Measurements from ENCODE around the gene NUDT17. TPM values are rescaled to one million over a fixed set of nuclear protein-coding genes. Genes with fewer than 3 reads are reported as not detected.
A peak's percentile ranks its signal among the peaks of the same experiment; 100 is the strongest.

NUDT17 gene
- total and polyA plus RNA-seq, 9 of the 15 experiments (the other 6 are each of a cell fraction or from before 2014, with no cell fraction given), result 2.1 to 10.0 (median 6.1) TPM

DNA sequence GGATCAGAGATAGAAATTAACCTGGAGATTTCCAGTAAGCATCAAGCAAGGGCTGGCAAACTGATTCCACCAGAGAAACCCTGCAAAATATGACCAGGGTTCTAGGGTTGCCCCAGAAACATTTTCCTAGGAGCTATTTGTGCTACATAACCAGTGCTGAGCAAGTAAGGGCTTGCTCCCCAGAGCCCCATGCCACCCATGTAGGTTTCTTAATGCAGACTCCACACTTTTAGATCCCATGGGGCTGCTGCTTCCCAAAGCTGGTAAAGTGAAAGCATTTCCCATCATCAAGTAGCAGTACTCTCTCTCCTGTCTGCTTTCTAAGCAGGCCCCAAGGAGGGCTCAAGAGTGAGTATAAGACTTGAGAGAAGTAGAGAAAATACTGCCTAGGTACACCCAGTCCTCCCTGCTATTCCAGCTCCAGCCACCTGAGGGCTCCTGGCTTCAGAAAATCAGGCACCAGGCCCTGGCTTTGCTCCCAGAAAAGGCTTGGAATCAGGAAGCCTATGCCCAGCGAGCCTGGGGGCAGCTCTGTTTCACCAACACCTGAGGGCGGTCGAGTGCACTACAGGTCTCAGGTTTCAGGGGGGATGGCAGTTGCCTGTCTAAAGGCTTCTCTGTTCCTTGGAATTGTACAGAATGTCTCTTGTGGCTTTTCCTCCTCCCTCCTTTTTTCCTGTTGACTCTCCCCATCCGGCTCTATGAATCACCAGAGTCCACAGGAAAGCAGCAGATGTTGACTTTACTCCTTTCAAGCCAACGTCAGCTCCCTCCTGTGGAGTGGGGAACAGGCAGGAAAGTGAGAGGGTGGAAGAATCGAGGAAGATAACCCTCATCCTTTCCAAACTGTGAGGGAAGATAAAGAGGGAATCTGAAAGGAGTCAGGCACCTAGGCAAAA, 46.4 kb downstream of the NUDT17 start (continued):
- TF ChIP-seq, protein P1, sequence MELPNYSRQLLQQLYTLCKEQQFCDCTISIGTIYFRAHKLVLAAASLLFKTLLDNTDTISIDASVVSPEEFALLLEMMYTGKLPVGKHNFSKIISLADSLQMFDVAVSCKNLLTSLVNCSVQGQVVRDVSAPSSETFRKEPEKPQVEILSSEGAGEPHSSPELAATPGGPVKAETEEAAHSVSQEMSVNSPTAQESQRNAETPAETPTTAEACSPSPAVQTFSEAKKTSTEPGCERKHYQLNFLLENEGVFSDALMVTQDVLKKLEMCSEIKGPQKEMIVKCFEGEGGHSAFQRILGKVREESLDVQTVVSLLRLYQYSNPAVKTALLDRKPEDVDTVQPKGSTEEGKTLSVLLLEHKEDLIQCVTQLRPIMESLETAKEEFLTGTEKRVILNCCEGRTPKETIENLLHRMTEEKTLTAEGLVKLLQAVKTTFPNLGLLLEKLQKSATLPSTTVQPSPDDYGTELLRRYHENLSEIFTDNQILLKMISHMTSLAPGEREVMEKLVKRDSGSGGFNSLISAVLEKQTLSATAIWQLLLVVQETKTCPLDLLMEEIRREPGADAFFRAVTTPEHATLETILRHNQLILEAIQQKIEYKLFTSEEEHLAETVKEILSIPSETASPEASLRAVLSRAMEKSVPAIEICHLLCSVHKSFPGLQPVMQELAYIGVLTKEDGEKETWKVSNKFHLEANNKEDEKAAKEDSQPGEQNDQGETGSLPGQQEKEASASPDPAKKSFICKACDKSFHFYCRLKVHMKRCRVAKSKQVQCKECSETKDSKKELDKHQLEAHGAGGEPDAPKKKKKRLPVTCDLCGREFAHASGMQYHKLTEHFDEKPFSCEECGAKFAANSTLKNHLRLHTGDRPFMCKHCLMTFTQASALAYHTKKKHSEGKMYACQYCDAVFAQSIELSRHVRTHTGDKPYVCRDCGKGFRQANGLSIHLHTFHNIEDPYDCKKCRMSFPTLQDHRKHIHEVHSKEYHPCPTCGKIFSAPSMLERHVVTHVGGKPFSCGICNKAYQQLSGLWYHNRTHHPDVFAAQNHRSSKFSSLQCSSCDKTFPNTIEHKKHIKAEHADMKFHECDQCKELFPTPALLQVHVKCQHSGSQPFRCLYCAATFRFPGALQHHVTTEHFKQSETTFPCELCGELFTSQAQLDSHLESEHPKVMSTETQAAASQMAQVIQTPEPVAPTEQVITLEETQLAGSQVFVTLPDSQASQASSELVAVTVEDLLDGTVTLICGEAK (IDR thresholded peaks at IDR 0.05), result no peak
- TF ChIP-seq, protein P1 (CRISPR knock-in tag; IDR thresholded peaks at IDR 0.05), result no peak
- TF ChIP-seq ATF7 (IDR thresholded peaks at IDR 0.05), result peak; percentile 38; the same call in 1 of the 2 replicates
- no peak for TF ChIP-seq NFYB (IDR thresholded peaks at IDR 0.05; ENCODE audit: extremely low read depth, insufficient read length)
- no peak for TF ChIP-seq ZNF354B (CRISPR knock-in tag; IDR thresholded peaks at IDR 0.05)
- no peak for TF ChIP-seq RUNX1 (IDR thresholded peaks at IDR 0.05; ENCODE audit: low read depth)
- TF ChIP-seq ZNF23 (CRISPR knock-in tag; IDR thresholded peaks at IDR 0.05), result no peak
- TF ChIP-seq CEBPZ (IDR thresholded peaks at IDR 0.05; ENCODE audit: borderline replicate concordance, low read depth, low read length), result no peak
- no peak for TF ChIP-seq BCOR (IDR thresholded peaks at IDR 0.05)
- TF ChIP-seq ELF2 (CRISPR knock-in tag; IDR thresholded peaks at IDR 0.05), result no peak
- TF ChIP-seq ETS2 (tag; IDR thresholded peaks at IDR 0.05; ENCODE audit: borderline replicate concordance, poor library complexity, severe bottlenecking), result no peak
- TF ChIP-seq ZFP91 (CRISPR knock-in tag; IDR thresholded peaks at IDR 0.05), result no peak
- no peak; the same call in 1 of the 2 replicates for TF ChIP-seq EP400 (IDR thresholded peaks at IDR 0.05)
